ENCODE measurements around the gene ALK.

The ALK gene

DNA sequence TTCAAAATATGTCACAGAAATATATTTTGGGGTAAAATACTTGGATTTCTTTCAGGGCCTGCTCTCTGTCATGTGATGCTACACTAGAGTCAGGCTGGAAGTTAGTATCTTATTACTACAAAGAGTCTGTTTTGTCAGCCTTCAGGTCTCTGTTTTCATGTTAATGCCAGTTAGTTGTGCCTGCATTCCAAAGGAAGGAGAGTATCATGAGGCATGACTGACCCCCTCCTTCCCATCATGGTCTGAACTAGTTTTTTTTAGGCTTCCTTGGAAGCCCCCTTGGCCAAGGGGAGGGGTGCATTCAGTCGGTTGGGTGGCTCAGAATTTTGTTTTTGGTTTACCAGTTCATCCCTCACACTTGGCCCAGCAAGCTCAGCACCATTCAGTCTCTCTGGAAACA is 318.0 kb downstream of the ALK start:
- DNase-seq = no peak

DNA sequence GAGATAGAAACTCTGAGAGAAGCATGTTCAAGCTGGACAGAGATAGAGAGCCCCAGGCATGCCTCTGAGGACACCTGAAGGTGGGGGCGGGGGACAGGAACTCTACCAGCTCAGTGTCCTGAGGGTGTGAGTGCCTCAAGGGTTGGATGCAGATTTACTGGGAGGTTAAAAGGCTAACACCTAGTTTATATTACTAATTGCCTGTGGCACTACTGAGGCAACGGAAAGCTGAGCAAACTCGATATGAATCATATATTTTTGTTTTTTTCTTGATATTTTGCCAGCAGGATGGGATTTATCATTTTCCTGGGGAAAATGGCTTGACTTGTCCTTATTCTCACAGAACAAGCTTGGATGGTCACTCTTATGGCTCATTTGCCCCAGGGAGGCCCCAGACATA is 319.5 kb downstream of the ALK start:
- no peak for DNase-seq

DNA sequence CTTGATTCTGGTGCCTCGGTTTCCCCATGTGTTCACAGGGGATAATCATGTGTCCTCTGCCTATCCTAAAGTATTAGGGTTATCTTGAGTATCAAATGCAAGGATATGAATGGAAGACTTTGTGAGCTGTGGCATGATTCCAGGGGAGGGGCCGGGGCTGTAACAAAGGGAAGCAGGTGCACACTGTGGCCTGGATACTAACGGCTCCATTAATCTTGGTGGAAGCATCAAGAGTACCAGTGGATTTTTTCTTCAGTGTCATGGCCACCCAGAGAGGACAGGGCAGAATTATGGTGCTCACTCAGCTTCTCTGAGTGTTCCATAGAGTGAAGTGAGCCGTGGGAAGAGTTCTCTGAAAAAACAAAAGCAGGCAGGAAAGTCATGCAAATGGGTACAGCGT is 320.1 kb downstream of the ALK start:
- no peak for DNase-seq

DNA sequence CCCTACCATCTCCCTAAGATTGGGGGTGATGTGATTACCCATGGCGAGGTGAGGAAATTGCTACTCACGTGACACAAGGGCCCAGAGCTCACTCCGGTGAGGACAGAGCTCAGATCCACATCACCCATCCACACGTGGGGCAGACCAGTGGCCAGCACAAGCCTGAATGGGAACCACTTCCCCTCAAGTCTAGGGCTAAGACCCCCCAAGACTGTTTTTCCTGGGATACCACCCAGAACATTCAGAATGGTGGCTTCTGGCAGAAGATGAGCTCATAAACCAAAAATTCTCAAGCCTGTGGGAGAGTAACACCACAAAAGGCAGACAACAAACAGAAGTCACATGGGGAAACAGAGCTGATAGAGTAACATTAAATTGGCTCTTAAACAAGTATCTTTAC is 321.4 kb downstream of the ALK start:
- DNase-seq = no peak

DNA sequence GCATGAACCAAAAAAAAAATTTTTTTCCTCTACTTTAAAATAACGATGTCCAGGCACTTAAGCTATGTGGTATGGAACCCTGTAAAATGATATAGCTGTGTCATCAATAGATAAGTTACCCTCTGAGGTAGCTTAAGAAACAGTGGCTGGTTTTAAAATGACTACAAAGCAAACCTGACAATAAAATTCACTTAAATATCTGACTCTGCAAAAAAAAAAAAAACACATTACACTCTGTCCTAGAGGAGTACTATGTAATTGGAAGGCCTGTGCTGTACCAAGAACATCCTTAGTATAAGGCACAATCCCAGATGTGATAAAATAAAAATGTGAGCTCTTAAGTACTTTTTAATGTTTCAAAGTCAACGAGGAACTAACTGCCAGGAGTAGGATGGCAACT is 322.4 kb downstream of the ALK start:
- no peak for DNase-seq

DNA sequence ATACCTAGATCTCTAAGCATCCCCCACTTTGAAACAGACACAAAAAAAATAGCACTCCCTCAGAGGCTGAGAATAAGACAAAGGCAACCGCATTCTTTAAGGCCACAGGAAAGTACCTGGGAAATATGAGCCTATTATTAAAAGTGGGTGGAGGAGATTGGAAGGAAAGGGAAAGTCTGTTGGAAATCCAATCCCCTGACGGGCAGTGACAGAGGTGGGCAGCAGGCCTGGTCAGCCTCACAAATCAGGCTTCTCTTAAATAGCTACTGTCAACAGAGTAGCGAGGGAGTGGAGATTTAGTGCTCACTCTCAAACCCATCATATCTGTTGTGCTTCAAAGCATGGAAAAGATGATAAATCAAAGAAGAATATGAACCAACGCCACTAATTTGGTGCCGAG is 324.4 kb downstream of the ALK start:
- DNase-seq = no peak

DNA sequence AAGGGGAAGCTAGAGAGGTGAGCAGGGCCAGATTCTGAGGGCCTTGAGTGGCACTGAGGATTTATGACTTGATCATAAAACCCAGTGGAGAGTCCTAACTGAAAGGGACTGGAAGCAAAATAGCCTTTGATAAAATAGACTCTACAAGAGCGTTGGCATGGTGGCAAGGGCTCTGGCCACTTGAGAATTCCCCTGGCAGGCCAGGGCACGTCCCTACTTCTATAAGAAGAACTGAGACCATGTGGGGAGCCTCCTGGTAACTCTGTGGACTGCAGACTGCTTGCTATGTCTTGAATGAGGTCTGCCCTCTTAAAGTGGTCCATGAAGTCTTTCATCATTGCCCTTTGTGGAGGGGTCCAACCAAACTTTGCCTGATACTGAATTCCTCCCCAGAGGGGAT is 324.8 kb downstream of the ALK start:
- DNase-seq = no peak

DNA sequence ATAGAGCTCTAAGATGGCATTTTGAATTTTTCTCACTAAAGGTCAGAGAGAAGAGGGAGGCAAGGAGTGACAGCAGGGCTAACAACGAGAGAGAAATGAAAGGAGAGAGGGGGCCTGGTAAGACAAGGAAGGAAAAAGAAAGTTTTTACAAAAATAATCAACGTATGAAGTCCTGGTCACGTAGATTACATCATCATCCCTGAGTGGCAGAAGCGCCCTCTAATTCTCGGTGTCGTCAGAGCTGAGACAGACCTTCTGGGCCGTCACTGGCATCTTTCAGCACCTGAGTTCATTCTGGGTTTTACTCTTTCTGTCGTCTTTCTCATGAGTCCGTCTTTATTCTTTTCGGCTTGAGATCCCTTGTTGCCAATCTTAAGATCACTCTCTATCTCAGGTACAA is 329.8 kb downstream of the ALK start:
- no peak for DNase-seq

DNA sequence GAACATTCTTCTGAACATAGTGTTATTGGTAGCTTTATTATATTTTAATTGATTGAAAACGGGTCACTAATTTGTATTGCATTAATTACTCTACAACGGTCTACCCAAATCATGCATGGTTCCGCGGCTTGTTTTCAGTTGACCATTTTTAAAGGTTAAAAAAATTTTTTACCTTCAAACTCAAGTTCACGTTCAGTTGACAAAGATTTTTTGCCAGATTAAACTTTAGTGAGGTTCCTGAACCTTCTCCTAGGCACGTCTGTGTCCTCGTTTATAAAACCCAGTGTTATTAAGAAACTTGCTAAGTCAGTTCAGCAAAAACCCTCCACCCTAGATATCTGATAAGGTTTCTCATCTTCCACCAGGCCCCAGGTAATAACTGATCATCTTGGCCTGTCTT is 331.2 kb downstream of the ALK start:
- no peak for DNase-seq

DNA sequence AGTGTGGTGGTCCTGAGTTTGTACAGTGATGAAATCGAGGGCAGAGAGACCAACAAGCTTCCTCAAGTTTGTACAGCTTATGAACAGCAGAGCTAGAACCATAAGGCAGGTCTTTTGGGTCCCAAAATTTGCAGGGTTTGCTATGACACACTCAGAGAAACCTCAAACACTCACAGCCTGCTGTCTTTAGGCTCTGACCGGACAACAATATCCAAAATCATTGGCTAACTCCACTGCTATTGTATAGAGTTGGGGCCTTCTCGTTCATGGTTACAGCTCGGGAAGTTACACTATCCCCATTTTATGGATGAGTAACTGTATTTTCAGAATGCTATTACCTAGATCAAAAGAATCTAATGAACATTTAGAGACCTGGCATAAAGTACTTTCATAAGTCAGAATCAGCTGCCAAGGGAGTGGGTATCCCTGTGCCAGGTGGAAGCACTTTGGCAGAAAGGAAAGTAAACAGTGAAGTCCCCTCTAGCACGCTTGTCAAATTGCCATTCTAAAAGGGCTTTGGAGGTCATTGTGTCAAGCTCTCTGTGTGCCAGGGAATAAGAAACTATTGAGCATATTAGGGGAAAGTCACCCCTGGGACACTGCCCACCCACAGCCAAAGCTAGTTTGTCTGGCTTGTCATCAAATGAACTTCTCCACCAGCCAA is 331.8 kb downstream of the ALK start:
- peak; percentile 39 for DNase-seq

DNA sequence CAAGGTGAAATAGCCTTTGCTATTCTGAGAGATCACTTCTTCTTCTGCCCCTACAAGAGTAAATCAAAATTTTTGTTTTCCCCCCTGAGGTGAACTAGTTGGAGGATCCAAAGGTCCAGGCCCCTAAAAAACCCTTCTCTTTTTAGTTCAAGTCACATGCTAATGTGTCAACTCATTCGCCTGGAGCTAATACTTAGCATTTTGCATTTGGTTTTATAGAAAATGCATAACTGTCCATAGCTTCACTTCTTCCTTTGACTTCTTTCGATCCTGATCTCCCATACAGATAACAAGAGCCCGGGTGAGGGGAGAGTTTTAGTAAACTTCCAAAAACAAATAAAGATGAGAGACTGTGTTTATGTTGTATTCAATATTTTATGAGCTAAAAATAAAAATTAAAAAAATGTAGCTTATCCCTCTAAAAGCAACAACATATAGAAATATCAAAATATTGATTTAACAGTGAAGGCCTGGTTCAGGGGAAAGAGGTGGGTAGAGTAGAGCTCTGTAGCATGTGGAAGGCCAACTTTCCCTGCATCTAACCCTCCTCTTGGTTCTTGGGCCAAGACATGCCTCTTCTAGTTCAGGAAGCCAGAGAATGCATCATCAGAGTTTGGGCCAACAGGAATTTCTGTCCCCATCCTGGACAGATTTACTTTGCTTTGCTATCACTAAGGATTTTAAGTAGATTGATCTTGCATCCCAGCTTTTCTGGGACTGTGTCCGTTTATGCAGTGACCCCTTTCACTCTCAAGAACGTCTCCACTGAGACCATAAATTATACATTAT is 333.8 kb downstream of the ALK start:
- no peak for DNase-seq

DNA sequence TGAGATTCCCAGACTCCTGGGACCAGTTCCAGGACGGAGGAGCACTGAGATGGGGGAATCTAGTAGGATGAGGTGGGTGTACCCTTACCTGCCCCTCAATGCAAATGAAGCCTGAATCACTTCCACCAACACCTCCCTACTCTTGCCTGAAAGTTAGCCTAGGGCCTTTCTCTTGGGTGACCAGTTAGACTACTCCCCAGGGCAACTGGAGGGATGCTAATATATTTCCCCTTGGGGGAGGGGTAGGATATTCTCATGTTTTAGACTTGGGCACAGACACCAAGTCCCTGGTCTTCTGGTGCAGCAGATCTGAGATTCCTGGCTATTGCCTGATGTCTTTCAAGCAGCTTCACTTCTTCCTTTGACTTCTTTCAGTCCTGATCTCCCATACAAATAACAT is 334.5 kb downstream of the ALK start:
- no peak for DNase-seq

DNA sequence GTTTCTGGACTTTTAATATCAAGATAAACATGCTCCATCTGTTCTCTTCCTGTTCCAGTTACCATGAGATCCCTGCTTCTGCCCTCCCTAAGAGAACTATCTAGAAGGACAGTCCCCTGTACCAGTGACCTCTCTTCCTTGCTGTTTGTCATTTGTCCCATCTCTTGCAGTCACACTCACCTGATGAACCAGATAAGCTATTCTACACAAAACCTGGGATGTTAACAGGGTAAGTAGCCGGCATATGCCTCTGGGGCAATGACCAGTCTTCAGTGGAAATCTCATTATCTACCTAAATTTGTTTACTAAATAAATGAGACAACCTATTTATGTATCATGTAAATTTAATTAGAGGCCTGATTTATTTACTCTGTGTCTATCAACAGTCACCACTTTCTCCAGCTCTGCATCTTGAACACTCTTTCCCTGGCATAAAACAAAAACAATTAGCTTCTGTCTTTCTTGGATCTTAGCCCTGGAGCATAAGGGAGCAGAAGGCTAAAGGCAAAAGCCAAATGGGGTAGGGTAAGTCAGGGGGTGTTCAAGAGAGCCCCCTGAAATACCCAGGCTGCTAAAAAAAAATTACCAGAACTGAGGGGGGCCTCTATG is 337.7 kb downstream of the ALK start:
- DNase-seq = no peak

DNA sequence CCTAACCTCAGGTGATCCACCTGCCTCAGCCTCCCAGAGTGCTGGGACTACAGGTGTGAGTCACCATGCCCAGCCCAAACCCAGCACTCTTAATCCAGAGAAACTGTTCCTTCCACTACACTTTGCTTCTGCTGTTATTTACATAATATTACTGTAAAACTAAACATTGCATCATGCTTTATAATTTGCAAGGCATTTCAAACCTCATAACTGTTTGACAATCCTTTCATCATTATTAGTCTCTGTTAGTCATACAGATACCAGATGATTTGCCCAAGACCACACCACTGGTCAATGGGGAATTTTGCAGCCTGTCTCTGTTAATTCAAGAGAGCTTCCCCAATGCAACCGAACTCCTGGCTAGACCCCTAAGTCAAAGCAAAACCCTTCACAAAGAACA is 338.3 kb downstream of the ALK start:
- DNase-seq = no peak

DNA sequence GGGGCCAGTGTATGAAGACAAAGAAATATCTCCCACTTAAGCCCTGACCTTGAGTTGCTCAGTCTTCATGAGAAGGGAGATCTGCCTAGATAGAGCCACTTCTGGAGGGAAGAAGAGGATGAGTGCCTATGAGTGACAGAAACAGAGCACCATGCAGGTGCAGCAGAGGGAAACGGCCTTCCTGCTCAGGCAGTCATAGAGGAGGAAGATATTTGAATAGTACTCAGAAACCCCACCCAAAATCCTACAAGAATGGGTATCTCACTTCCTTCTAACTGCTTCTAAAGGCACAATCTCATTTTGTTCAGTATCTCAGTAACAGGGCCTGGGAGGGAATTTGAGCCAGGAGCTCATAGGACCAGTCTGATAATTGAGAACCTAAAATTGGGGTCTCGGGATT is 339.3 kb downstream of the ALK start:
- DNase-seq = no peak

DNA sequence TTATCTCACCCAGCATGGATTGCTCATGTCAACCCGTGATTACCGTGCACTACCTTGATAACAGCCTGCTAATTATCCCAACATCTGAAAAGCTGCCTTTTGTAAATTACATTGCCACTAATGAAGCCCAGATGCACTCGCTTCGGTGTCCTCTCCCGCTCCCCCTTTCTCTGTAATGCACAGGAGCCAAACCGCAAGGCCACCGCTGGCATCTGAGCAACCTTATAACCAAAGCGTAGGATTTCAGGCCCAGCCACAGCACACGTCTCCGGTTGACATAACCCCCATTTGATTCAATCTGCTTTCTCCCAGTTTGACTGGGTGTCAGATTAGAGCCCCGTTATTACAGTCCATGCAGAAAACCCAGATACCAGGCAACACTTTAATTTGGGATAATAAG is 341.2 kb downstream of the ALK start:
- no peak for DNase-seq

DNA sequence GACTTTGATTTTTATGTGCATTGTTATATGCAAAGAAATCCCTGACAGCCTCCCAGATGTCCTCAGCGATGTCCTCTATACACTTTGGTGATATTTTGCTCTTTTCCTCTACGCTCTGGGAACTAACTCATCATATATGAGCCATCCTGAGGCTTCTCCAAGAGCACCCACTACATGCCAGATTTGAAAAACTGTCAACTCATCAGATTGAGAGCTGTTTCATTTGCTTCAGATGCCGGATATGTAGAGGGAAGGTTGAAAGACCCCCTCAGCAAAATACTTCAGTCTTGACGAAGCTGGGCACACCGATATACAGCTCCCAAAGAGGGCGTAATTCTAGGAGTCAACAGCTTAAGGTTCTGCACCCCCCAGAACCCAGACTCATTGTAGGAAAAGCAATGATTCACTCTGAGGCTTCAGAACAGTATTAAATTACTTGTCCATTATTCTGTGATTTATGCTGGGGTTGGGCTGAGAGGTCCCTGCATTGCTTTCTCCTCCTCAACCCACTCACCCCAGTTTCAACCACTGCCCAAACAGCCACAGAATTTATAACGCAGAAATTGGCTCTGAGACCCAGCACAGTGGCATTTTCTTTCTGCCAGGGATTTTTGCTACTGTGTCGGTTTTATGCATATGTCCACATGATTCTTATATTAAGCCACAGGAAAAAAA is 341.8 kb downstream of the ALK start:
- DNase-seq = no peak

DNA sequence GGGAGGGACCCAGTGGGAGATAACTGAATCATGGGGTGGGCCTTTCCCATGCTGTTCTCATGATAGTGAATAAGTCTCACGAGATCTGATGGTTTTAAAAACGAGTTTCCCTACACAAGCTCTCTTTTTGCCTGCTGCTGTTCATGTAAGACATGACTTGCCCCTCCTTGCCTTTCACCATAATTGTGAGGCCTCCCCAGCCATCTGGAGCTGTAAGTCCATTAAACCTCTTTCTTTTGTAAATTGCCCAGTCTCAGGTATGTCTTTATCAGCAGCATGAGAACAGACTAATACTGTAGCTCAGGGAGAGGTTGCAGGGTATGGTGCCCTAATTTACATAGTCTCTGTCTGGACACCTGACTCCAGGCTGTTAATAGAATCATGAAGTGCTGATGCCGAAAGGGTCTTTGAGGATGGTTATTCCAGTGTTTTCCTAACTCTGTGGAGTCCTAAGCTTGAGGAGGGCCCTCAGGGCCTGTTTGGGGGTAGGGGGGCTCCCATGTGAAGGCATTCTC is 343.2 kb downstream of the ALK start:
- DNase-seq = no peak

DNA sequence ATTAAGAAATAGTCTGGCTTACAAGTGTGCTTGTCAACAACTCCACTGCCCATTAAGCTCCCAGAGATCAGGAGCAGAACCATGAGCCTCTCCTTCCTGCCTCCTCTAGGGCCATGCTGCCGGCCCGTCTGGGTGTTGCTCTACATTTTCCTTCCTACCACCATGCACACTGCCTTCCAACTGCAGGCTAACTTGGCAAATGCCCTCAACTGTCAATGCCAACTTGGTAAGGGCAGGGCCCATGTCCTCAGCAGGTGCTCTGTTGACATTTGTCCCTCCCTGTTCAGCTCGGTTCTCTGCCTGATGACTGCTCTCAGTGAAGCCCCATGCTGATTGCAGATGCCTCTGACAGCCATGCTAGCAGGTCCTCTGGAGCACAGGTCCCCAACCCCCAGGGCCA is 345.2 kb downstream of the ALK start:
- DNase-seq = no peak

DNA sequence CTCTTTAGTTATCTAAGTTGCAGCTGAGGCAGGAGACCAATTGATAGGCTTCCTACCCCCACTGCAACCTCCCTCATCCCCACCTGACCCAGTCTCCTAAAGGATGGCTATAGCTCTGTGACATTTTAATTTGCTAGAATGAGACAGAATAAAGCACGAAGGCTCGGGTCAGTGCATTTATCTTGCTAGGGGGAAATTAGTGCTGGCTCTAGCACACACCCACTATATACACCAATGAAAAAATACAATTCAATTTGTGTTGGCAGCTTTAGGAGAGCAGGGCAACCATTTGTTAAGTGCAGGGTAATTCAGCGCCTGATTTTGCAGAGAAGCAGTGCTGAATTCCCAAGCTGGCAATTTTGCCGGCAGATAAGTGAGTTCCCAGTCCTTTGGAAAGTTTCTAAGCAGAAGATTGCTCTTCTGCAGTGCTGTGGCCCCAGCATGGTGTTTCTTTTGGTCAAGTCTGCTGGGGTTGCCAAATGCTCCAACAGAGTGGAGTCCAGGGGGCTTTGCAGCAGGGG is 346.0 kb downstream of the ALK start:
- DNase-seq = no peak

DNA sequence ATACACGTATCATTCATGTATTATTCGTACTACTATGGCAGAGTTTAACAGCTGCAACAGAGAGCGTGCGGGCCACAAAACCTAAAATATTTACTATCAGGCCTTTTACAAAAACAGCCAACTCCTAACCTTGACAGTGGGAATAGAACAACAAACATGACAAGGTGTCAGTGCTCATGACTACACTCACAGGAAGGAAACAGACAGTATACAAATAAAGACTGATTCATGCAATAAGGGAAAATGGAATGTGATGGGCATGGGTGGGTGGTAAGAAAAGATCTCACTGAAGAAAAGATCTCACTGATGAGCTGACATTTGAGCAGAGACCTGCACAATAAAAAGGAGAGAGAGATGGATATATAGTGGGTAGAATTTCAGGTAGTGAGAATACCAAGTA is 347.8 kb downstream of the ALK start:
- DNase-seq = no peak

DNA sequence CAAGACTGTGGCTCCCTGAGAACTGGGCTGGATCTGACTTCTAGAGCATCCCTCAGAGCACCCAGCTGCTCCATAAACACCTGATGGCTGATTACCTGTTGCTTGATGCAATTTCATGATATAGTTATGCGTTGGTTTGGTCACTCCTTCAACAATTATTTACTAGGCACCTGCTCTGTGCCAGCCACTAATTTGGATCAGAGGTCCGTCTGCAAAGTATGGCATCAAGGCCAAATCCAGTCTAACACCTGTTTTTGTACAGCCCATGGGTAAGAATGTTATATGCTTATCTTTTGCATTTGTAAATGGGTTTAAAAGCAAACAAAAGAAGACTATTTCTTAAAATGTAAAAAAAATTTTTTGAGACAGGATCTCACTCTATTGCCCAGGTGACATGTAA is 348.2 kb downstream of the ALK start:
- no peak for DNase-seq

DNA sequence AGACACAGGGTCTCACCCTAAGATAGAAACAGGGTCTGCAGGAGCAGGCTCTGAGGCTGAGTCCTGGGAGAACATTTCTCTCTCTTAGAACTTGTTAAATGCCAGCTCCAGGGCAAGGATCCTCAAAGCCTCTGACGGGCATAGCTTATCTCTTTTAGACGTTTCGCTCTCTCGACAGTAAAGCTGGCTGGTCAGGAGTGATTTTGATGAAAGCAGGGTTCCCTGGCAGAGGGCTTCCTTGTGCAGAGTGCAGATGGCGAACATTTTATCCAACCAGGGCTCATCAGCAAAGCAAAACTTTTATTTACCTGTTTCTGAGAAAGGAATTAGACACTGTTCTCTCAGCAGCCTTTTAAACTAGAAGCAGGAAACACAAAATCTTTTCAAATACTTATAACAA is 350.8 kb downstream of the ALK start:
- no peak for DNase-seq

Measured in NCI-H1105 (cell line).